Suppressor macrophage treated with lipopolysaccharide for 1 hour (primary cell): ENCODE results near the gene OR2AG1.

Source experiments
- DNase-seq, 3 donors: peaks; one replicate each; pipeline ENCODE4 v3.0.0-alpha.2; 2020 to 2022

Gene OR2AG1

GRCh38 chr11:6782720-6783119, at the start of gene OR2AG1:
Gene OR2AG1, plus strand, starts transcription at chr11:6783020. Its CDS starts 2,018 bp downstream, at chr11:6785038.
- DNase-seq, result no peak

GRCh38 chr11:6733326-6734275, 49.2 kb upstream of the OR2AG1 start:
- DNase-seq, result peak in 2 of 3 donors; percentile 29 to 41

- DNase-seq, result no peak
These were observed 48.2 kb upstream of the OR2AG1 start for GRCh38 chr11:6734616-6735015.

GRCh38 chr11:6735306-6735705, 47.5 kb upstream of the OR2AG1 start:
- DNase-seq, result peak; percentile 30 to 69 (median 46)

- DNase-seq, result peak in 2 of 3 donors; percentile 31 to 36
These were observed 46.2 kb upstream of the OR2AG1 start for GRCh38 chr11:6736495-6737121.

GRCh38 chr11:6737872-6738466, 44.9 kb upstream of the OR2AG1 start:
- DNase-seq, result peak; percentile 73 to 75 (median 73)

- DNase-seq, result no peak
These were observed 44.2 kb upstream of the OR2AG1 start for GRCh38 chr11:6738590-6738989.

- DNase-seq, result no peak
These were observed 40.6 kb upstream of the OR2AG1 start for GRCh38 chr11:6742260-6742659.

- no peak for DNase-seq
These were observed 37.8 kb upstream of the OR2AG1 start for GRCh38 chr11:6745018-6745417.

- DNase-seq, result no peak
These were observed 37.3 kb upstream of the OR2AG1 start for GRCh38 chr11:6745465-6746015.

- peak; percentile 29 to 57 (median 39) for DNase-seq
These were observed 36.7 kb upstream of the OR2AG1 start for GRCh38 chr11:6746086-6746618.

- no peak for DNase-seq
These were observed 36.2 kb upstream of the OR2AG1 start for GRCh38 chr11:6746626-6747025.

GRCh38 chr11:6747097-6747668, 35.6 kb upstream of the OR2AG1 start:
- peak in 1 of 3 donors; percentile 35 for DNase-seq

GRCh38 chr11:6755303-6755952, 27.4 kb upstream of the OR2AG1 start:
- DNase-seq, result peak; percentile 61 to 73 (median 66)

GRCh38 chr11:6755953-6756347, 26.9 kb upstream of the OR2AG1 start:
- no peak for DNase-seq

GRCh38 chr11:6757373-6757967, 25.4 kb upstream of the OR2AG1 start:
- peak; percentile 70 to 73 (median 72) for DNase-seq

GRCh38 chr11:6771926-6772893, 10.6 kb upstream of the OR2AG1 start, which contains the start of gene OR2AG2:
Gene OR2AG2, minus strand, starts transcription at chr11:6771976. Its CDS starts 3,019 bp downstream, at chr11:6768957.
- peak; percentile 79 to 85 (median 84) for DNase-seq

GRCh38 chr11:6778518-6778917, 4.3 kb upstream of the OR2AG1 start:
- DNase-seq, result peak in 1 of 3 donors; percentile 22

- DNase-seq, result no peak
These were observed 2.0 kb upstream of the OR2AG1 start for GRCh38 chr11:6780829-6781228.

GRCh38 chr11:6790546-6790945, 7.7 kb downstream of the OR2AG1 start:
- no peak for DNase-seq
